Adrenal gland (tissue), 12 donors: Measurements from ENCODE around the gene UBASH3B. TPM values are rescaled to one million over a fixed set of nuclear protein-coding genes. Genes with fewer than 3 reads are reported as not detected.

Experiments
- DNase-seq, 7 donors: peaks; one replicate each; pipeline ENCODE4 v3.0.0-alpha.2; 2019 to 2020
- H3K27ac ChIP-seq, 5 donors: fragments of 200-600 bp; sonication (generic) in 4 of 5; 1 replicate in 3 of 5; 2 replicates in 2 of 5; pipeline versions ENCODE4 v1.5.1 to v1.8.0; 2016 to 2020; ENCODE audit warnings: mild to moderate bottlenecking in 1 of 5
- H3K27me3 ChIP-seq: fragments of 200-600 bp; 2 replicates; pipeline ENCODE4 v1.8.0; 2021
- H3K36me3 ChIP-seq, 2 donors: fragments of 200-600 bp; replicated peaks in 1 of 2; 1 replicate in 1 of 2; 2 replicates in 1 of 2; pipeline versions ENCODE4 v1.5.1 to v1.8.0; 2018 to 2022
- H3K4me1 ChIP-seq, 2 donors: fragments of 200-600 bp; replicated peaks in 1 of 2; 1 replicate in 1 of 2; 2 replicates in 1 of 2; pipeline versions ENCODE4 v1.5.1 to v1.8.0; 2018 to 2021
- H3K4me3 ChIP-seq, 4 donors: fragments of 200-600 bp; sonication (generic) in 3 of 4; one replicate each; pipeline ENCODE4 v1.5.1; 2016 to 2018
- H3K9me3 ChIP-seq, 3 donors: fragments of 200-600 bp; sonication (generic) in 1 of 3; replicated peaks in 1 of 3; 1 replicate in 2 of 3; 2 replicates in 1 of 3; pipeline versions ENCODE4 v1.5.1 to v1.8.0; 2016 to 2021
- POLR2A ChIP-seq, 2 donors: fragments of 450-650 bp; IDR thresholded peaks; one replicate each; pipeline ENCODE4 v1.6.1; 2017; ENCODE audit warnings: antibody characterized with exemption in 2 of 2, mild to moderate bottlenecking in 2 of 2, moderate library complexity in 1 of 2
- WGBS, 4 donors: extraction: QIAGEN DNeasy Blood & Tissue Kit in 2 of 4; methylation state at CpG; one replicate each; pipeline versions ENCODE4 v1.1.5 to v1.1.7; 2013 to 2017; 5-methylcytosine and 5-hydroxymethylcytosine counted together
- intact Hi-C, 2 donors: fragments of 100-400 bp; cut with DNase I; formaldehyde crosslinking; loops; one replicate each; pipeline versions ENCODE4 v1.14.1 to v1.15.0; 2022 to 2023
- polyA plus RNA-seq, 3 donors: library from polyadenylated mRNA; stranded (reverse); fragments of 200-250 nt in 2 of 3; fragments of 350-450 nt in 1 of 3; fragmentation: Illumina TruSeq in 1 of 3; extraction: RNeasy Lipid Tissue Mini Kit (QIAGEN cat#74804) in 1 of 3; gene quantifications; one replicate each; pipeline ENCODE4 v1.2.3, GENCODE V29; 2013 to 2014
- total RNA-seq, 9 donors: library from RNA; depleted of rRNA in 4 of 9; stranded (reverse); fragments of >200 nt in 4 of 9; fragments of 120-200 nt in 1 of 9; fragmentation: NEBNext Ultra II Directional in 1 of 9; extraction: Animal tissue kit (Norgen Biotek cat#: 25700) in 1 of 9; gene quantifications; one replicate each; pipeline versions ENCODE4 v1.1.0 to v1.2.4, GENCODE V29; 2013 to 2023
- TF ChIP-seq, protein P1 (sequence below), 6 experiments: fragments of 450-650 bp in 4 of 6; fragments of 200-600 bp in 2 of 6; sonication (generic) in 1 of 6; IDR thresholded peaks; 1 replicate in 5 of 6; 2 replicates in 1 of 6; pipeline versions ENCODE4 v1.5.1 to v1.8.0; 2016 to 2021; ENCODE audit warnings: antibody characterized with exemption in 6 of 6, mild to moderate bottlenecking in 2 of 6, moderate library complexity in 1 of 6
- donor health status: healthy with polysubstance abuse.
- donor health status: Bipolar disorder and iron deficiency.
- donor health status: DM: yes; HTN: yes; CAD: no.
- donor health status: DM: no; HTN: no; CAD: no.
- donor health status: DM: no; HTN: no; CAD: no.
- donor health status: DM: yes; HTN: yes; CAD: no.

The UBASH3B gene
- total and polyA plus RNA-seq, 12 donors: 0.57 to 21.5 (median 5.6) TPM

DNA sequence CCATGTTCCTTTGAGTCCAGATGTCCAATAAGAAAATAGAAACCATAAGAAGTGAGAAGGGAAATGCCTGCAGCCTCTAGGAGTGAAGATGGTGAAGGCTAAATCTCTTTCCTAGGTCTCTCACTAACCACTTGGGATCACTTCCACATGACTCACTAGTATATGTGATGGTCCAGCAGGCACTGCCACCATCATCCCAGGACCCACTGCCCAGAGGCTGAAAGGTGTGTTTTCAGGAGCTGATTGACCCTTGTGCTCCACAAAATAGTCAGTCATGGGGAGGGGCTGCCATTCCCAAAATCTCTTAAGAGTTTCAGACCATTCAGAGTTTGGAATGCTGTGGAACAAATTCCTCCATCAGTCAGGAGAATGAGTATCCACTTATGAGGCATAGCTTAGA, 22.9 kb downstream of the UBASH3B start:
- DNase-seq: no peak
- H3K36me3 ChIP-seq: no peaks in the 10 kb centered on the region

DNA sequence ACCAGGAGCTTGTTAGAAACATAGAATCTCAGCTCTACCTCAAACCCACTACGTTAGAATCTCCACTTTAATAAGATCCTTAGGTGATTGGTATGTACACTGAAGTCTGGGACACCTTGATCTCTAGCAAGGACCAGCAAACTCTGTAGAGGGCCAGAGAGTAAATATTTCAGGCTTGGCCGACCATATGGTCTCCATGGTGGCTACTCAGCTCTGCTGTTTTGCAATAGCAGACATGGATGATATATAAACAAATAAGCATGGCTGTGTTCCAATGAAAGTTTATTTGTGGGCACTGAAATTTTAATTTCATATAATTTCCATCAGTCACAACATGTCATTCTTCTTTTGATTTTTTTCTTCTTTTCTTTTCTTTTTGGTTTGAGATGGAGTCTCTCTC, 23.9 kb downstream of the UBASH3B start:
- H3K9me3 ChIP-seq: no peaks in the 10 kb centered on the region
- WGBS, 4 donors: 81 to 93% (median 88%) methylated on average over 2 of the region's 2 CpGs
- no peak overlapping the region for H3K27ac ChIP-seq
- DNase-seq: no peak
- H3K4me1 ChIP-seq: no peaks in the 10 kb centered on the region
- intact Hi-C loops: no loop called here
- no peak overlapping the region for H3K4me3 ChIP-seq
- H3K27me3 ChIP-seq: no peaks in the 10 kb centered on the region
- no peak for TF ChIP-seq POLR2A (IDR thresholded peaks at IDR 0.05)
- TF ChIP-seq, protein P1, sequence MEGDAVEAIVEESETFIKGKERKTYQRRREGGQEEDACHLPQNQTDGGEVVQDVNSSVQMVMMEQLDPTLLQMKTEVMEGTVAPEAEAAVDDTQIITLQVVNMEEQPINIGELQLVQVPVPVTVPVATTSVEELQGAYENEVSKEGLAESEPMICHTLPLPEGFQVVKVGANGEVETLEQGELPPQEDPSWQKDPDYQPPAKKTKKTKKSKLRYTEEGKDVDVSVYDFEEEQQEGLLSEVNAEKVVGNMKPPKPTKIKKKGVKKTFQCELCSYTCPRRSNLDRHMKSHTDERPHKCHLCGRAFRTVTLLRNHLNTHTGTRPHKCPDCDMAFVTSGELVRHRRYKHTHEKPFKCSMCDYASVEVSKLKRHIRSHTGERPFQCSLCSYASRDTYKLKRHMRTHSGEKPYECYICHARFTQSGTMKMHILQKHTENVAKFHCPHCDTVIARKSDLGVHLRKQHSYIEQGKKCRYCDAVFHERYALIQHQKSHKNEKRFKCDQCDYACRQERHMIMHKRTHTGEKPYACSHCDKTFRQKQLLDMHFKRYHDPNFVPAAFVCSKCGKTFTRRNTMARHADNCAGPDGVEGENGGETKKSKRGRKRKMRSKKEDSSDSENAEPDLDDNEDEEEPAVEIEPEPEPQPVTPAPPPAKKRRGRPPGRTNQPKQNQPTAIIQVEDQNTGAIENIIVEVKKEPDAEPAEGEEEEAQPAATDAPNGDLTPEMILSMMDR (IDR thresholded peaks at IDR 0.05): no peak
- no peaks in the 10 kb centered on the region for H3K36me3 ChIP-seq

More for the DNA sequence above, 22.9 kb downstream of the UBASH3B start:
- intact Hi-C loops: no loop called here
- TF ChIP-seq, protein P1 (IDR thresholded peaks at IDR 0.05): no peak
- no peak for TF ChIP-seq POLR2A (IDR thresholded peaks at IDR 0.05)
- H3K4me1 ChIP-seq: peaks cover 0 to 4% of the 10 kb centered on the region in 2 donors
- no peak overlapping the region for H3K4me3 ChIP-seq
- no peaks in the 10 kb centered on the region for H3K27me3 ChIP-seq
- H3K27ac ChIP-seq: no peak overlapping the region
- H3K9me3 ChIP-seq: no peaks in the 10 kb centered on the region

DNA sequence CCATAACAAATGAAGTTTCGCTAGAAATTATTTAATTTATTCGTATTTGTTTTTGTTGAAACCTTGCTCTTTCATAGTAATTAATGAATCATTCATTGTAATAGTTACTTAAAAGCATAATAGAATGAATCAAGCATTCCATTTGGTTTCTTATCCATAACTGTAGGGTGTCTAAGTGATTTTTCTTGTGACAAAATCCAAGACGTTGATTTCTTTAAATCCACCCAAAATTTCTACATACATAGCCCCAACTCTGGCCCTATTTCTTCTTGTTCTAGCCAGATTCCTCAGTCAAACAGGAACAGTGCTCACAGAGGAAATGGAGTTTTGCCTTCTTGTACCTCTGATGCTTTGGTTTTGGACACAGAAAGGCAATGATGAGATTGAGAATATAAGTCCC, 25.5 kb downstream of the UBASH3B start:
- TF ChIP-seq, protein P1 (IDR thresholded peaks at IDR 0.05): no peak
- TF ChIP-seq POLR2A (IDR thresholded peaks at IDR 0.05): no peak
- H3K36me3 ChIP-seq: no peaks in the 10 kb centered on the region
- 73 to 82% (median 77%) methylated on average over 3 of the region's 3 CpGs for whole genome bisulfite sequencing, 4 donors
- H3K4me1 ChIP-seq: no peaks in the 10 kb centered on the region
- H3K4me3 ChIP-seq: no peak overlapping the region
- no peak for DNase-seq
- H3K27ac ChIP-seq: no peak overlapping the region
- intact Hi-C loops: no loop called here
- no peaks in the 10 kb centered on the region for H3K27me3 ChIP-seq
- H3K9me3 ChIP-seq: no peaks in the 10 kb centered on the region

DNA sequence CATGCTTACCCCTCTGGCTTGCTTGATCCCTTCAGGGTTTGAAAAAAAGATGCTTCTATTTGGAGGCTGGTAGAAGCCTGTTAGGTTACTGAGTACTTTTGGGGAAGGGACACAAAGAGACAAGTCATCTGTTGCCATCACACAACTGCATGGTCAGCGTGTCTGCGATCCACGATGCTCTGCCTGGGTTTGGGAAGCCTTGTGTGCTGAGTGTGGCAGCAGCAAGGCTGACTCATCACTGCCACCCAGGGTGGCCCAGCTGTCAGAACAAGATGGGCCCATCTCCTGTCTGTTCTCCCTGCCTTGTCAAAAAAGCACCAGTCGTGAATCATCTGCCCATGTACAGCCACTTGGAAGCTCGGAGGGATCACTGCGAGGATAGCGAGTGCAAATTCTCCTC, 26.2 kb downstream of the UBASH3B start:
- no peak overlapping the region for H3K4me3 ChIP-seq
- TF ChIP-seq POLR2A (IDR thresholded peaks at IDR 0.05): no peak
- TF ChIP-seq, protein P1 (IDR thresholded peaks at IDR 0.05): no peak
- no peaks in the 10 kb centered on the region for H3K27me3 ChIP-seq
- WGBS, 4 donors: 64 to 80% (median 74%) methylated on average over 7 of the region's 7 CpGs
- H3K4me1 ChIP-seq: no peaks in the 10 kb centered on the region
- H3K9me3 ChIP-seq: no peaks in the 10 kb centered on the region
- peak in 2 of 7 donors; percentile 12 to 20 for DNase-seq
- H3K36me3 ChIP-seq: no peaks in the 10 kb centered on the region
- no peak overlapping the region for H3K27ac ChIP-seq
- intact Hi-C loops: no loop called here
